Measurements from ENCODE around the gene CES2.
A peak's percentile ranks its signal among the peaks of the same experiment; 100 is the strongest.

CES2 gene

DNA sequence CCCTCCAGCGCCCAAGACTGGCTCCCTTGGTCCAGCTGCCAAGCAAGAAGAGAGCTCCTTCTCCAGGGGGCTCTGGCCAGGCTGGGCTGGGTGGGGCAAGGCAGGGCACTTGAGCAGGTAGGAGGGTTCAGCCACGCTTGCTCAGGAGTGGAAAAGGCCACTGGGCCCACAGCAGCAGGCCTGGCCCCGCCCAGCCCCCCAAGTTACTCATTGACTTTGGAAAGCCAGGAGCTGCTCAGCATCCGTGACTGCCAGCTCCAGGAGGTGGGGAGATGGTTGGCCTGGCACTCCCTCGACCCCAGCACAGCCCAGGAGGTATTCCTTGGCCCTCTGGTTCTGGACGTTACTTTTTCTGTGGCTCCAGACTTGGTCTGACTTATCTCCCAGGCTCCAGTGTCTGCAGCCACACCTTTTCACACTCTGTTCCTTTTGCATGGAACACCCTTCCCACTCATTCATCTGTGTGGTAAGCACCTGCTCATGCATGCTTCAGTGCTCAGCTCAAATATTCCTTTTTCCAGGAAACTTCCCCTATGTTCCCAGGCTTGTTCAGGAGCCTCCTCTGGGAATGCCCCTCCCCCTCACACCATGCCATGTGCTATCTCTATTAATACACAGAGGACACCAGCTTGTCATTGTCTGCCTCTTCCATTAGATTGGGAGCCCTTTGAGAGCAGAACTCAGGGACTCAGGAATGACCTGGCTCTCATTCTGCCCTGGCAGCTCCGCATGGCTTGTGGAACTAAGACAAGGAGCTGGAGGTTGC lies 16.3 kb upstream of the CES2 start, which contains the start of gene CDH16:
Gene CDH16 (minus strand): TSS at position 83 of the 766 bp plus-strand sequence. CDS start 820 bp downstream, outside the sequence.
- DNase-seq (ENCODE audit: low spot score) = no peak
- no peaks in the 10 kb centered on the region for H3K36me3 Mint-ChIP-seq (ENCODE audit: low read depth)
- H3K4me3 Mint-ChIP-seq = no peak within 1 kb of the TSS
- no peaks in the 10 kb centered on the region for H3K9me3 Mint-ChIP-seq
- H3K27me3 Mint-ChIP-seq (ENCODE audit: low read depth) = peaks cover 21% of the 10 kb centered on the region
- H3K27ac Mint-ChIP-seq = no peak within 1 kb of the TSS
- H3K4me1 Mint-ChIP-seq (ENCODE audit: low read depth) = peaks cover 2% of the 10 kb centered on the region

DNA sequence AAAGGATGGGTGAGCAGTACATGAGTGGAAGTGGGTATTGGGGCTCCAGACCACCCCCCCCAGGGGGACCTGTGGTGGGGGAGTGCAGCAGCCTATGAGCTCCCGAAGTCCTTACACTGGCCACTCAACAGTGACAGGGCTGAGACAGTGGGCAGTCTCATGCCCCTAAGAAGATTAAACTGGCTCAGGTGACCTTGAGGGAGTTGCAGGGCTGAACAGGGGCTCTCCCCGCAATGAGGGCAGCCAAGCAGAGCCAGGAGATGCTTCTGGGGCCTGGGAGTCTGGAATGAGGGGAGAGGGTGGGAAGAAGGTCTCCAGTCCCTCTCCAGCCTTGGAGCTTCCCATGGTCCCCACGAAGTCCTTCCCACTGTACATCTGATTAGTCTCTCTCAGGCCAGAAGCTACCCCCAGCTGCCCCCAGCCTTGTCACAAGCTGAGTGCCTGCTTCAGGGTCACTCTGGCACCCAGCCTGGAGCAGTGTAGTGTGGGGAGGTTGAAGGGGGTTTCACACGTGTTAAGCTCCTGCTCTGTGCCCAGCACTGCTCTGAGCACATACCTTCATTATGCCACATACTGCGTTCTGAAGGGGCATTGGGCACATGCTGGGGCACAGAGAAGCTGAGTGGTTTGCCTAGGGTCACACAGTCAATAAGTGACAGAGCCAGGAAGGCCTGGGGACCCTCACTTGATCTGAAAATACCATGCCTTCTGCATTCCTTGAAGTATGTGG lies 15.6 kb upstream of the CES2 start:
- no peaks in the 10 kb centered on the region for H3K9me3 Mint-ChIP-seq
- no peaks in the 10 kb centered on the region for H3K36me3 Mint-ChIP-seq (ENCODE audit: low read depth)
- H3K27ac Mint-ChIP-seq = no peak overlapping the region

DNA sequence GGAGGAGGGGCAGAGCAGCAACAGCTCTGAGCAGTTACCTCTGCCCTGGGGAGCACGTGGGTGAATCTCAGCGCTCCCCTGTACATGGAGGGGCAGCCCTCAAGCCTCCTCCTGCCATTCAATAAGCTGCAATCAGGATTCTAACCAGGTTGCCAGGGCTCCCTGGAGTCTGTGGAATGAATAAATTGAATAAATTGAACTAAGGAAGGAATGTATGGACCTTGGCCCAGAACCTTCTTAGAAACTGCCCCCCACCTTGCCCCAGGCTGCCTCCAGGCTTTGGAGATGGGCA lies 15.1 kb upstream of the CES2 start:
- Mint-ChIP-seq H3K4me1 (ENCODE audit: low read depth) (peaks cover 3% of the 10 kb centered on the region), H3K27ac (no peak overlapping the region), H3K4me3 (no peak overlapping the region), H3K27me3 (ENCODE audit: low read depth) (peaks cover 24% of the 10 kb centered on the region), H3K36me3 (ENCODE audit: low read depth) (no peaks in the 10 kb centered on the region), H3K9me3 (no peaks in the 10 kb centered on the region)
- no peak for DNase-seq (ENCODE audit: low spot score)

More for the DNA sequence above, 15.6 kb upstream of the CES2 start:
- Mint-ChIP-seq H3K4me3 (no peak overlapping the region), H3K27me3 (ENCODE audit: low read depth) (peaks cover 24% of the 10 kb centered on the region), H3K4me1 (ENCODE audit: low read depth) (peaks cover 3% of the 10 kb centered on the region)
- DNase-seq (ENCODE audit: low spot score) = no peak

DNA sequence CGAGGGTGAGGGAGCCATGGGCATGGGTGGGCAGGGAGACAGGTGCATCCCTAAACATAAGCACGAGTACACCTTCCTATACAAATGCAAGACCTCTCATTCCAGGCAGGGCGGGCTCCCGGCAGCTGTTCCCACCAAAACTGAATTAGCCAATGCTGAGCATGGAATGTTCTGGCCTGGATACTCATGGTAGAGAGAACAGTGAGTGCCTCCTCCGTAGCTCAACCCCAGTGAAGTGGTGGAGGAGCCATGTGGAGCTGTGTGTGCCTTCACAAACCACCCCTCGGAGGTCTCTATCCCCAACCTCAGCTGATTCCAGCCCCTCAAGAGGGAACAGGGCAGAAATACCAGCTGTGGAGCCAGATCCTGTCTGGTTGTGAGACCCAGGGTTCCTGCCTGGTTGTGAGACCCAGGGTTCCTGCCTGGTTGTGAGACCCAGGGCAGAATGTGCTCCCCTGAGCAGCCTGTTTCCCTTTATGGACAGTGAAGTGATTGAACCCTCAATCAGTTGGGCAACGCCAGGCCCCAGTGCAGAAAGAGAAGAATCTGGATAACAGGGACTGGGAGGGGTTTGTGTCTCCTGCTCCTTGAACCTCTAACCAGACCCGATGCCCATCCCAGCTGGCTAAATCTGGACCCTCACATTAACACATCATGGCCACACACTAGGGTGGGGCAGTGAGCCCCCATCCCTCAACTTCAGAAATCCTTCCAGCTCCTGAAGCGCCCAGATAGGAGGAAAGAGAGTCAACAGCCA lies 14.2 kb upstream of the CES2 start:
- Mint-ChIP-seq H3K4me3 (no peak overlapping the region), H3K36me3 (ENCODE audit: low read depth) (no peaks in the 10 kb centered on the region), H3K4me1 (ENCODE audit: low read depth) (peaks cover 7% of the 10 kb centered on the region), H3K27me3 (ENCODE audit: low read depth) (peaks cover 32% of the 10 kb centered on the region), H3K27ac (no peak overlapping the region), H3K9me3 (no peaks in the 10 kb centered on the region)
- DNase-seq (ENCODE audit: low spot score) = no peak

DNA sequence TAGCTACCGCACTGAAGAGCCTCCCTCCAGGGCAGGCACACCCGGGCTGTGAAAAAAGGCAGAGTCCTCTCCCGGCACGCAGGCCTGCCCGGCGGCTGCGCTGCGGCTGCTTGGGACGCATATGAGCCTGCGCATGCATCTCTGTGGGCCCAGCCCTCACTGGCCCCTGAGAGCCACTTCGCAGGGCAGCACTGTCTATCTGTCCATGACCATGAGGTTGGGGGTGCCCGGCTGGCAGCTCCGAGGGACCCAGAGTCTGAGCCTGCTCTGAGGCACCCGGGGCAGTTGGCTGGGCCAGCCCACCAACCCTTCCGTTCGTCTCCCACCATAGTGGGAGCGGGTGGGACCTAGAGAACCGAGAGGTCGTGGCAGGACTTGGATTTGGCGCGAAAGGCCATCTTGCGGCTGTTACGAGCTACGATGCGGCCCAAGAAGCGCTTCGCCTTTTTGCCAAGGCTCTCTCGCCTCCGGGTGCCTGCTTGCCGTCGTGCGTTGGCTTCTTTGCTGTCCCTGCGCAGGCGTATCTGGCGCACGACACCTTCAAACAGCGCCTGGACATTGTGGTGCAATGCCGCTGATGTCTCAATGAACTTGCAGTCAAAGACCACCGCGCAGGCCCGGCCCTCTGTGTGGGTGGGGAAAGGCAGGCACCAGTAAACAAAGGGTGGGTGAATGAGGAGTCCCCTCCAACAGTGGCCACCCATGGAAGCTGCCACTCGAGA lies 13.4 kb upstream of the CES2 start:
- no peaks in the 10 kb centered on the region for H3K36me3 Mint-ChIP-seq (ENCODE audit: low read depth)
- peaks cover 7% of the 10 kb centered on the region for H3K4me1 Mint-ChIP-seq (ENCODE audit: low read depth)
- DNase-seq (ENCODE audit: low spot score) = no peak
- no peaks in the 10 kb centered on the region for H3K9me3 Mint-ChIP-seq
- no peak overlapping the region for H3K27ac Mint-ChIP-seq
- no peak overlapping the region for H3K4me3 Mint-ChIP-seq
- peaks cover 38% of the 10 kb centered on the region for H3K27me3 Mint-ChIP-seq (ENCODE audit: low read depth)

DNA sequence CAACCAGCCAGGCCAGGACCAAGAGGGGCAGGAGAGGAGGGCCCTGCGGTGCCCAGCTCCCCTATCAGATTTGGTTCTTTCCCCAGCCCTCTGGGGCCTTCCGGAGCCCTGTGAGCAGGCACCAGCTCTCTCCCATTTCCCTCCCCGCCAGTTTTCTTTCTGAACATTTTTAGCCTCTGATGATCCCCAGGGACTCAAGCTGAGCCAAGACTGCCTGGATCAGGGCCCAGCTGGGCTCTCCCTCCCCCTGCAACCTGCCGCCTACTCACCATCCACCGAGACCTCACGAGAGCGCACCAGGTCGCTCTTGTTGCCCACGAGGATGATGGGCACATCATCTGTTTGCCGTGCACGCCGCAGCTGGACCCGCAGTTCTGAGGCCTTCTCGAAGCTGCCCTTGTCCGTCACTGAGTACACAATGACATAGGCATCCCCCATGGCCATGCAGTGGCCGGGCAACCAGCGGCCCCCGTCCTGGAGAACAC lies 12.0 kb upstream of the CES2 start:
- Mint-ChIP-seq H3K27ac (no peak overlapping the region), H3K27me3 (ENCODE audit: low read depth) (peaks cover 38% of the 10 kb centered on the region), H3K4me3 (no peak overlapping the region), H3K36me3 (ENCODE audit: low read depth) (no peaks in the 10 kb centered on the region), H3K4me1 (ENCODE audit: low read depth) (peaks cover 7% of the 10 kb centered on the region), H3K9me3 (no peaks in the 10 kb centered on the region)
- no peak for DNase-seq (ENCODE audit: low spot score)

DNA sequence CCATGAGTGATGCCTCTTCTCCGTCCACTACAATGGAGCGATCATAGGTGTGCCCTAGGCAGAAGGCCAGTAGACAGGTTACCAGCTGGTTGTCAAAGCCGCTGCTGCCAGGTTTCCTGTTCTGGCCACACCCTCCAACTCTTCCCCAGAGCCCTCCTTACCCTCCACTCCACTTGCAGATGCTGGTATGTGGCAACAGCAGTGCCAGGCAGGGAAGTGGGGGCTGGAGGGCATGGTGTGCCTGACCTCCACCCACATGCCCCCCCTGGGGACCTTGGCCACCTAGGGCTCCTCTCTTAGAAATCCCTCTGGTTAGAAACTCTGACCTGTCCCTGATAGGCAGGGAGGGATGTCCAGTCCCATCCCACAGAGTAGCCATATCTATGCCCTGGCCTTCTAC lies 11.4 kb upstream of the CES2 start:
- H3K27ac Mint-ChIP-seq = no peak overlapping the region
- no peak for DNase-seq (ENCODE audit: low spot score)
- no peaks in the 10 kb centered on the region for H3K36me3 Mint-ChIP-seq (ENCODE audit: low read depth)
- H3K27me3 Mint-ChIP-seq (ENCODE audit: low read depth) = peaks cover 38% of the 10 kb centered on the region
- H3K4me3 Mint-ChIP-seq = no peak overlapping the region
- H3K4me1 Mint-ChIP-seq (ENCODE audit: low read depth) = peaks cover 7% of the 10 kb centered on the region
- no peaks in the 10 kb centered on the region for H3K9me3 Mint-ChIP-seq

DNA sequence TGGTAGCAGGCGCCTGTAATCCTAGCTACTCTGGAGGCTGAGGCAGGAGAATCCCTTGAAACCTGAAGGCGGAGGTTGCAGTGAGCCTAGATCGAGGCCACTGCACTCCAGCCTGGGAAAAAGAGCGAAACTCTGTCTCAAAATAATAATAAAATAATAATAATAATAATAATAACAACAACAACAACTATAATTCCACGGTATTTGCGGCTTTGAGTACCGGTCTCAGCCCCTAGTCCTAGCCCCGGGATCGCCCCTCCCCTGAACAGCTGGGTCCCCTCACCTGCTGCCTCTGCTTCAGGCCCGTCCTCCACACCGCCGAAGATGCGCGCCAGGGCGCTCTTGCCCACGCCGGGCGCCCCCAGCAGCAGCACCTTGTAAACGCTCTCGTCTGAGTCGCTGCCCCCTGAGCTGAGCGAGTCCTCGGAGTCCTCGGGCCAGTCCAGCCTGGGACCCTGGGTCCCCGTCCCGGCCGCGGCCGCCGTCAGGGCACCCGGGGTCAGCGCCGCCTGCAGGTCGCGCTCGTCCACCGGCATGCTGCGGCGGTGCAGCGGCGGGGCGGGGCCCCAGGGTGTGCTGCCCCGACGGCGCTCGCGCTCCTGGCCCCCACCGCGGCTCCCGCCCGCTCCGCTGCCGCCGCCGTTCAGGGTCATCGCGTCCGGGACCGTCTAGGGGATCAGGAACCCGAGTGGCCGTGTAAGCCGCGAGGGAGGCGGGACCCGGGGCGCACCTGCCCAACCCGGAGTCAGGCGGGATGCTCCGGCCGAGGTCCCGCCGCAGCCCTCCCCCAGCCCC lies 10.6 kb upstream of the CES2 start:
- Mint-ChIP-seq H3K9me3 (no peaks in the 10 kb centered on the region), H3K4me1 (ENCODE audit: low read depth) (peaks cover 7% of the 10 kb centered on the region), H3K36me3 (ENCODE audit: low read depth) (no peaks in the 10 kb centered on the region), H3K27ac (no peak overlapping the region), H3K27me3 (ENCODE audit: low read depth) (peaks cover 37% of the 10 kb centered on the region), H3K4me3 (no peak overlapping the region)
- DNase-seq (ENCODE audit: low spot score) = peak; percentile 54

DNA sequence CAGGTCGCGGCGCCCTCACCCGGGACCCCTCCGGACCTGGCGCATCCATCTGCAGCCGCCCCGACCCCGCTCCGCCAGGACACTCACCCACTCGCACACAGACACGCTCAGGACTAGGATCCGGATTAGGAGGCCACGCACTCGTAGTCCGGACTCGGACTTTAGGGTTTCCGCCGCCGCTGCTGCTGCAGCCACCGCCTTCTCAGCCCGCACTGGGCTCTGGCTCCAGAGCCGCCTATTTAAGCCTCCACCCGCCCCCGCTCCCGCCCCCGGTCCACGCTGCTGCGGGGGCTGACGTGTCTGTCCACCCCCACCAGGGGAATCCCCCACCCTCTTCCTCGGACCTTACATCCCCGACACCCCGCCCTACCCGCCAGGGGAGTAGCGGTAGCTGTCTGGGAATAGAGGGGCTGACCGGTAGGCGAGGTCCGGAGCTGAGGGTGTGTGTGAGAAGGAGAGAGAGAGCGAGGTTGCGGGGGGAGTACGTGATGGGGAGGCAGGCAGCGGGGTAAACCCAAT lies 9.9 kb upstream of the CES2 start, which contains the start of gene RRAD:
Gene RRAD (minus strand): TSS at position 214 of the 519 bp plus-strand sequence. CDS start 356 bp downstream, outside the sequence.
- Mint-ChIP-seq H3K4me3 (peak within 1 kb of the TSS; percentile 70), H3K27me3 (ENCODE audit: low read depth) (peaks cover 32% of the 10 kb centered on the region), H3K9me3 (no peaks in the 10 kb centered on the region), H3K36me3 (ENCODE audit: low read depth) (no peaks in the 10 kb centered on the region), H3K27ac (peak within 1 kb of the TSS; percentile 31), H3K4me1 (ENCODE audit: low read depth) (peaks cover 7% of the 10 kb centered on the region)
- DNase-seq (ENCODE audit: low spot score) = peak; percentile 37

DNA sequence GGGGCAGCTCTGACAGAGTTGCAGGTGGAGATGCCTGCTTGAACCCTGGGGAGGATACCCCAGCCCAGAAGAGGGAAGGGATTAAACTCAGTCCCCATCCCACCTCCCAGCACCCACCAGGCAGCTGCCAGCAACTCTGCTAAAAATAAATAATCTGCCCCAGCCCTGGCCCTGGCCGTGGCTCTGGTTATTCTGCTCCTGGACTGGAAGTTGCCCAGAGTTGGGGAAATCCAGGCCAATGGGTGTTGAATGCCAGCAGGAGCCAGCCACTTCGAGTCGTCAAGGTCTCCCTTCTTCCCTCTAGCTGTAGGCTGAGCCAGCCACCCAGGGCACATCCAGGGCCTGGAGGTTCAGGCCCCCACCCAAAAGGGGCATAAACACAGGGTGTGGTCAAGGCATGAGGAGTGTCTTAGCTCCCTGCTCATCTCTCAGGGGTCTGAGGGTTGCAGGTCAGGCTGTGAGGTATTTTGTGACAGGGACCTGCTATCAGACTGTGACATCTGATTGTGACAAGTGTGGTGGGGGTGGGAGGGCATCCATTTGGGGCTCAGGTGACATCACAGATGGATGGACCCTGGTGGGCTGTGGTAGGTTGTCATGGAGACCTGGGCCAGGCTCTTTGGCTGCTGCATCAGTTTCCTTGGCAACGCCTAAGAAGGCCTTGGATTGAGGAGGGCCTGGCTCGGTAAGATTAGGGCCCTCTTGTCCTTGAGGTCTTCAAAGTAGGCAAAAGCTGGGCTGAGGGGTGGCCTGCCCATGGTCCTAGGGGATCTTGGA lies 9.0 kb upstream of the CES2 start:
- peaks cover 25% of the 10 kb centered on the region for H3K27me3 Mint-ChIP-seq (ENCODE audit: low read depth)
- H3K4me1 Mint-ChIP-seq (ENCODE audit: low read depth) = peaks cover 7% of the 10 kb centered on the region
- no peaks in the 10 kb centered on the region for H3K36me3 Mint-ChIP-seq (ENCODE audit: low read depth)
- H3K27ac Mint-ChIP-seq = peak overlapping the region; percentile 31
- DNase-seq (ENCODE audit: low spot score) = no peak
- H3K4me3 Mint-ChIP-seq = no peak overlapping the region
- H3K9me3 Mint-ChIP-seq = no peaks in the 10 kb centered on the region

DNA sequence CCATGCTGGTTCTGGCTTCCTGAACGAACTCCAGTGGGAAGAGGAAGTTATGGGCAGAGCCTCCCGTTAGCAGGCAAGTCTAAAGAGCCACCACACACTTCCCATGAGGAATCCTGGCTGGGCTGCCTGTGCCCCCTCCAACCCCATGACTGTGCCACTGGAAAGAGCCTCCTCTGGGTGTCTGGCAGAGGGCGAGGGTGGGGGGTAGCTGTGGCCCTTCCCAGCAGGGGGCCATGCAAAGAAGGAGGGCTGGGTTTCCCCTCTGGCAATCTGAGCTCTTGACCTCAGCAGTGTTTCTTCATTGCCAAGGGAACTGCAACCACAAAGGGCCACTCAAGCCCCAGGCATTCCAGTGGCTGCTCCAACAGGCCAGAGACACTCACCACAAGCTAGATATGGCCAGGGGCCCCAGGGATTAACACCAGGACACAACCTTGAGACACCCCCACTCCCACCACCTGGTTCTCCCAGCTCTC lies 8.3 kb upstream of the CES2 start:
- Mint-ChIP-seq H3K4me3 (no peak overlapping the region), H3K27ac (no peak overlapping the region), H3K36me3 (ENCODE audit: low read depth) (peaks cover 3% of the 10 kb centered on the region), H3K9me3 (no peaks in the 10 kb centered on the region), H3K27me3 (ENCODE audit: low read depth) (peaks cover 24% of the 10 kb centered on the region), H3K4me1 (ENCODE audit: low read depth) (peaks cover 7% of the 10 kb centered on the region)
- no peak for DNase-seq (ENCODE audit: low spot score)

Data from T-helper 2 cell treated with Interferon-gamma antibody and Interleukin-4, amounts not matched to agents 5 μg/mL and 100 μg/mL, for 36 hours (primary cell).